Left lobe of liver (tissue), 2 donors: ENCODE data around the gene TECPR1. TPM values are rescaled to one million over a fixed set of nuclear protein-coding genes. Genes with fewer than 3 reads are reported as not detected.

Experiments
- ATAC-seq: fragments of 200-7000 bp; cut with Tn5 transposase; one replicate; pipeline ENCODE4 v1.9.1; 2020; ENCODE audit warnings: mild to moderate bottlenecking, moderate library complexity
- DNase-seq: peaks from one replicate; pipeline ENCODE4 v3.0.0-alpha.2; 2020; ENCODE audit warnings: low spot score
- total RNA-seq: library from RNA; stranded (reverse); gene quantifications from one replicate; pipeline ENCODE4 v1.2.1, GENCODE V29; 2021
- donor health status: DM: no; HTN: no; CAD: no; lungs with moderate emphysema.
- donor health status: DM: no; HTN: yes; CAD: no.

Gene TECPR1
- total RNA-seq, 1 donor from 2014 or later = 17.3 TPM

- ATAC-seq = no peak
These were observed 55.1 kb downstream of the TECPR1 start for GRCh38 chr7:98196706-98197605.

GRCh38 chr7:98194672-98195457 is 57.2 kb downstream of the TECPR1 start:
- DNase-seq = no peak
- ATAC-seq = no peak

More at GRCh38 chr7:98196706-98197605, 55.1 kb downstream of the TECPR1 start:
- no peak for DNase-seq

- ATAC-seq = no peak
- no peak for DNase-seq
These were observed 57.8 kb downstream of the TECPR1 start for GRCh38 chr7:98194186-98194585.

- DNase-seq (no peak), ATAC-seq (peak; percentile 21)
These were observed 58.4 kb downstream of the TECPR1 start for GRCh38 chr7:98193474-98194180.

GRCh38 chr7:98192781-98193457 is 59.1 kb downstream of the TECPR1 start:
- DNase-seq (no peak), ATAC-seq (no peak)

- DNase-seq = no peak
- no peak for ATAC-seq
These were observed 60.2 kb downstream of the TECPR1 start for GRCh38 chr7:98191668-98192431.

GRCh38 chr7:98189559-98189958 is 62.5 kb downstream of the TECPR1 start:
- ATAC-seq (no peak), DNase-seq (no peak)

GRCh38 chr7:98187138-98187502 is 64.9 kb downstream of the TECPR1 start:
- no peak for DNase-seq
- ATAC-seq = no peak

GRCh38 chr7:98186452-98187137 is 65.4 kb downstream of the TECPR1 start:
- ATAC-seq (no peak), DNase-seq (no peak)

- ATAC-seq (no peak), DNase-seq (no peak)
These were observed 66.9 kb downstream of the TECPR1 start for GRCh38 chr7:98185101-98185500.

- no peak for ATAC-seq
These were observed 71.3 kb downstream of the TECPR1 start for GRCh38 chr7:98180751-98181150.

GRCh38 chr7:98178762-98179490 is 73.1 kb downstream of the TECPR1 start:
- no peak for ATAC-seq
- no peak for DNase-seq

More at GRCh38 chr7:98180751-98181150, 71.3 kb downstream of the TECPR1 start:
- no peak for DNase-seq

- no peak for DNase-seq
- ATAC-seq = no peak
These were observed 73.7 kb downstream of the TECPR1 start for GRCh38 chr7:98178321-98178720.

- ATAC-seq (no peak), DNase-seq (no peak)
These were observed 74.5 kb downstream of the TECPR1 start for GRCh38 chr7:98177553-98177952.

- ATAC-seq (no peak), DNase-seq (no peak)
These were observed 76.6 kb downstream of the TECPR1 start for GRCh38 chr7:98175260-98175940.

GRCh38 chr7:98174334-98175259 is 77.4 kb downstream of the TECPR1 start:
- peak; percentile 86 for DNase-seq
- peak; percentile 81 for ATAC-seq

GRCh38 chr7:98171449-98171848 is 80.6 kb downstream of the TECPR1 start:
- DNase-seq (no peak), ATAC-seq (no peak)
